HG03135 (cell line): ENCODE results near the gene CHEK2.
"Not testable (repeated sequence)": the region's sequence is repeated elsewhere in the genome, so short reads cannot be mapped to it uniquely, and the experiment has no call there.

Experiments
- ATAC-seq: cut with Tn5 transposase; IDR thresholded peaks from one replicate; pipeline ENCODE4 v1.9.1; 2021; ENCODE audit warnings: mild to moderate bottlenecking, moderate library complexity; ENCODE audit not compliant: unreplicated experiment

The CHEK2 gene

GRCh38 chr22:28693041-28693760 is 48.4 kb downstream of the CHEK2 start:
- not testable (repeated sequence) for ATAC-seq

GRCh38 chr22:28689796-28690195 is 51.8 kb downstream of the CHEK2 start:
- ATAC-seq: not testable (repeated sequence)

GRCh38 chr22:28682966-28683365 is 58.7 kb downstream of the CHEK2 start:
- not testable (repeated sequence) for ATAC-seq

- not testable (repeated sequence) for ATAC-seq
Measured at GRCh38 chr22:28680813-28681490, 60.7 kb downstream of the CHEK2 start.

GRCh38 chr22:28679611-28680287 is 61.9 kb downstream of the CHEK2 start, which contains the start of gene TTC28:
TTC28 (minus strand) TSS chr22:28679840; CDS start chr22:28679723, 117 bp downstream.
- not testable (repeated sequence) for ATAC-seq

- ATAC-seq: not testable (repeated sequence)
Measured at GRCh38 chr22:28678778-28679610, 62.6 kb downstream of the CHEK2 start.

- ATAC-seq: not testable (repeated sequence)
Measured at GRCh38 chr22:28678170-28678569, 63.5 kb downstream of the CHEK2 start.

GRCh38 chr22:28674121-28674563 is 67.5 kb downstream of the CHEK2 start:
- ATAC-seq: peak; percentile 66

GRCh38 chr22:28670756-28671155 is 70.9 kb downstream of the CHEK2 start:
- no peak for ATAC-seq

- no peak for ATAC-seq
Measured at GRCh38 chr22:28670161-28670560, 71.5 kb downstream of the CHEK2 start.

GRCh38 chr22:28669387-28669786 is 72.2 kb downstream of the CHEK2 start:
- no peak for ATAC-seq

- ATAC-seq: not testable (repeated sequence)
Measured at GRCh38 chr22:28663569-28663942, 78.1 kb downstream of the CHEK2 start.

- ATAC-seq: no peak
Measured at GRCh38 chr22:28658448-28658847, 83.2 kb downstream of the CHEK2 start.

GRCh38 chr22:28656181-28656580 is 85.4 kb downstream of the CHEK2 start:
- no peak for ATAC-seq

GRCh38 chr22:28650463-28650862 is 91.2 kb downstream of the CHEK2 start:
- ATAC-seq: no peak

GRCh38 chr22:28648792-28649191 is 92.8 kb downstream of the CHEK2 start:
- ATAC-seq: no peak

- no peak for ATAC-seq
Measured at GRCh38 chr22:28647216-28647615, 94.4 kb downstream of the CHEK2 start.

- no peak for ATAC-seq
Measured at GRCh38 chr22:28639321-28639720, 102.3 kb downstream of the CHEK2 start.
